NOMO-1 treated with DMSO at 0.1 percent for 48 hours (cell line): ENCODE results near the gene NOTCH3.

Experiments
- DNase-seq: peaks from one replicate; lab custom pipeline; 2025; ENCODE audit not compliant: unreplicated experiment; lab: John Stamatoyannopoulos, UW

The NOTCH3 gene

GRCh38 chr19:15196360-15197005, 4.3 kb downstream of the NOTCH3 start:
- no peak for DNase-seq

- DNase-seq = no peak
Measured at GRCh38 chr19:15195371-15196334, 5.1 kb downstream of the NOTCH3 start.

GRCh38 chr19:15194938-15195337, 5.9 kb downstream of the NOTCH3 start:
- DNase-seq = no peak

- no peak for DNase-seq
Measured at GRCh38 chr19:15191982-15192381, 8.8 kb downstream of the NOTCH3 start.

- no peak for DNase-seq
Measured at GRCh38 chr19:15191514-15191913, 9.3 kb downstream of the NOTCH3 start.

GRCh38 chr19:15188851-15189250, 11.9 kb downstream of the NOTCH3 start:
- no peak for DNase-seq

GRCh38 chr19:15187026-15188007, 13.5 kb downstream of the NOTCH3 start:
- no peak for DNase-seq

- DNase-seq = no peak
Measured at GRCh38 chr19:15185188-15185587, 15.6 kb downstream of the NOTCH3 start.

GRCh38 chr19:15184776-15185175, 16.0 kb downstream of the NOTCH3 start:
- DNase-seq = no peak

- no peak for DNase-seq
Measured at GRCh38 chr19:15181394-15181793, 19.4 kb downstream of the NOTCH3 start.

GRCh38 chr19:15180451-15181390, 20.1 kb downstream of the NOTCH3 start:
- no peak for DNase-seq

GRCh38 chr19:15178629-15179308, 22.0 kb downstream of the NOTCH3 start:
- DNase-seq = no peak

GRCh38 chr19:15177269-15178116, 23.3 kb downstream of the NOTCH3 start:
- peak; percentile 77 for DNase-seq

GRCh38 chr19:15175609-15176008, 25.2 kb downstream of the NOTCH3 start:
- DNase-seq = no peak

GRCh38 chr19:15173746-15174404, 26.9 kb downstream of the NOTCH3 start:
- peak; percentile 27 for DNase-seq

GRCh38 chr19:15170345-15170744, 30.4 kb downstream of the NOTCH3 start:
- no peak for DNase-seq

GRCh38 chr19:15169541-15170285, 31.1 kb downstream of the NOTCH3 start:
- no peak for DNase-seq
